Right lobe of liver (tissue), 6 donors: Measurements from ENCODE around the gene CPN2. TPM values are rescaled to one million over a fixed set of nuclear protein-coding genes. Genes with fewer than 3 reads are reported as not detected.

ENCODE experiments used
- ATAC-seq, 4 donors: fragments of 200-7000 bp; cut with Tn5 transposase; one replicate each; pipeline ENCODE4 v1.9.1; 2020; ENCODE audit warnings: mild to moderate bottlenecking in 4 of 4, moderate library complexity in 4 of 4
- DNase-seq, 3 donors: peaks; one replicate each; pipeline ENCODE4 v3.0.0-alpha.2; 2020
- H3K27ac ChIP-seq, 3 donors: fragments of 200-600 bp; one replicate each; pipeline ENCODE4 v1.8.0; 2022
- H3K27me3 ChIP-seq, 2 donors: fragments of 200-600 bp; one replicate each; pipeline ENCODE4 v1.8.0; 2022
- H3K36me3 ChIP-seq, 4 donors: fragments of 200-600 bp; sonication (generic) in 1 of 4; one replicate each; pipeline versions ENCODE4 v1.5.1 to v1.8.0; 2017 to 2022; ENCODE audit warnings: control low read depth in 1 of 4
- H3K4me1 ChIP-seq, 4 donors: fragments of 200-600 bp; sonication (generic) in 1 of 4; one replicate each; pipeline versions ENCODE4 v1.5.1 to v1.8.0; 2017 to 2022; ENCODE audit warnings: control low read depth in 1 of 4
- H3K4me3 ChIP-seq, 3 donors: fragments of 200-600 bp; one replicate each; pipeline ENCODE4 v1.8.0; 2022
- H3K9me3 ChIP-seq, 4 donors: fragments of 200-600 bp; sonication (generic) in 1 of 4; one replicate each; pipeline versions ENCODE4 v1.5.1 to v1.8.0; 2017 to 2022; ENCODE audit warnings: control low read depth in 1 of 4
- POLR2A ChIP-seq: fragments of 450-650 bp; IDR thresholded peaks from one replicate; pipeline ENCODE4 v1.6.1; 2017; ENCODE audit warnings: antibody characterized with exemption, mild to moderate bottlenecking
- WGBS: methylation state at CpG from one replicate; pipeline ENCODE4 v1.1.6; 2018; ENCODE audit warnings: low coverage, low lambda C conversion rate; ENCODE audit not compliant: insufficient coverage; ENCODE audit errors: missing lambda C conversion rate; 5-methylcytosine and 5-hydroxymethylcytosine counted together
- intact Hi-C, 2 donors: fragments of 100-400 bp; cut with DNase I; formaldehyde crosslinking; loops; one replicate each; pipeline versions ENCODE4 v1.11.2 to v1.14.1; 2022
- total RNA-seq, 6 experiments: library from RNA; depleted of rRNA in 2 of 6; stranded (reverse); fragments of >200 nt in 2 of 6; fragmentation: NEBNext Ultra II Directional in 3 of 6; extraction: Animal tissue kit (Norgen Biotek cat#: 25700) in 3 of 6; gene quantifications; one replicate each; pipeline versions ENCODE4 v1.1.0 to v1.2.4, GENCODE V29; 2016 to 2023
- TF ChIP-seq, protein P1 (sequence below), 4 donors: fragments of 200-600 bp in 3 of 4; fragments of 450-650 bp in 1 of 4; IDR thresholded peaks; one replicate each; pipeline versions ENCODE4 v1.5.1 to v1.8.0; 2016 to 2022; ENCODE audit warnings: antibody characterized with exemption in 4 of 4, mild to moderate bottlenecking in 2 of 4
- donor health status: DM: no; HTN: yes; CAD: no.
- donor health status: DM: no; HTN: no; CAD: no.
- donor health status: DM: no; HTN: no; CAD: no.
- donor health status: DM: no; HTN: yes; CAD: no.
- donor health status: DM: no; HTN: yes; CAD: no.

CPN2 gene
- total RNA-seq, 6 experiments from 2014 or later: 173 to 307 (median 202) TPM

DNA sequence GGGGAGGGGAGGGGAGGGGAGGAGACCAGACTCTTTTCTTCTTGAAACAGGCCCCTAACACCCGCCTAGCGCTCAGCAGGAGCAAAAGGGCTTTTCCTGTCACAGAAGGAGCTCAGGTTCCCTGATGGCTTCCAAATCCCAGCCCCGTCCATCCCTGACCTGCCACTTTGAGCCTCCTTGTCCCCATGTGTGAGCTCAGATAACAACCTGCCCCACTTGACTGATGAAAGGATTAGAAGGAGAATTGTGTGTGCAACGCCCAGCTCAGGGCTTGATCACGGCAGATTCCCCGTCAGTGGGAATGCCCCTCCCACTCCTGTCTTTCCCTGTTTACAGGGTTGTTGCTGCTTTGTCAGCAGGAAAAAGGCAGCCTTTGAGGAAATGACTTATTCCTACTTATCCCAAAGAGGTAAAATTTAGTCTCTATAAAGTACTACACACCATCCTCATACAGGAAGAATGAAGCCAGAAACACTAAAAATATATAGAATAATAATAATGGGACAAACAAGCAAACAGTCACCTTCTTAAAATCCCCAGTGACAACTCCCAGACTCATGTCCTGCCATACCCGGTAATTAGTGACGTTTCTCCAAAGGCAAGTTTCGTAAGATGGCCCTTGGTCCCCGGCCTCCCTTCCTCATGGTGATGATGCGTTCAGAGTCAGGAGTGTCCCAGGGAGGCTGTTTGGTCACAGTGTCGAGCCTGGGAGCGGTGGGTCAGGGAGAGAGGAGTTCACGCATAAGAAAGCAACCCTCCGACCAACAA is 24.5 kb upstream of the CPN2 start:
- H3K9me3 ChIP-seq: no peaks in the 10 kb centered on the region
- H3K27me3 ChIP-seq: no peaks in the 10 kb centered on the region
- H3K27ac ChIP-seq: no peak overlapping the region
- H3K36me3 ChIP-seq: no peaks in the 10 kb centered on the region
- H3K4me3 ChIP-seq: no peak overlapping the region
- DNase-seq (no peak), ATAC-seq (peak; percentile 42 to 61 (median 52))
- TF ChIP-seq POLR2A: no peak
- TF ChIP-seq, protein P1, sequence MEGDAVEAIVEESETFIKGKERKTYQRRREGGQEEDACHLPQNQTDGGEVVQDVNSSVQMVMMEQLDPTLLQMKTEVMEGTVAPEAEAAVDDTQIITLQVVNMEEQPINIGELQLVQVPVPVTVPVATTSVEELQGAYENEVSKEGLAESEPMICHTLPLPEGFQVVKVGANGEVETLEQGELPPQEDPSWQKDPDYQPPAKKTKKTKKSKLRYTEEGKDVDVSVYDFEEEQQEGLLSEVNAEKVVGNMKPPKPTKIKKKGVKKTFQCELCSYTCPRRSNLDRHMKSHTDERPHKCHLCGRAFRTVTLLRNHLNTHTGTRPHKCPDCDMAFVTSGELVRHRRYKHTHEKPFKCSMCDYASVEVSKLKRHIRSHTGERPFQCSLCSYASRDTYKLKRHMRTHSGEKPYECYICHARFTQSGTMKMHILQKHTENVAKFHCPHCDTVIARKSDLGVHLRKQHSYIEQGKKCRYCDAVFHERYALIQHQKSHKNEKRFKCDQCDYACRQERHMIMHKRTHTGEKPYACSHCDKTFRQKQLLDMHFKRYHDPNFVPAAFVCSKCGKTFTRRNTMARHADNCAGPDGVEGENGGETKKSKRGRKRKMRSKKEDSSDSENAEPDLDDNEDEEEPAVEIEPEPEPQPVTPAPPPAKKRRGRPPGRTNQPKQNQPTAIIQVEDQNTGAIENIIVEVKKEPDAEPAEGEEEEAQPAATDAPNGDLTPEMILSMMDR (IDR thresholded peaks at IDR 0.05): no peak
- no peaks in the 10 kb centered on the region for H3K4me1 ChIP-seq
- intact Hi-C loops: no loop called here
- 43% methylated on average over 12 of the region's 15 CpGs for WGBS

DNA sequence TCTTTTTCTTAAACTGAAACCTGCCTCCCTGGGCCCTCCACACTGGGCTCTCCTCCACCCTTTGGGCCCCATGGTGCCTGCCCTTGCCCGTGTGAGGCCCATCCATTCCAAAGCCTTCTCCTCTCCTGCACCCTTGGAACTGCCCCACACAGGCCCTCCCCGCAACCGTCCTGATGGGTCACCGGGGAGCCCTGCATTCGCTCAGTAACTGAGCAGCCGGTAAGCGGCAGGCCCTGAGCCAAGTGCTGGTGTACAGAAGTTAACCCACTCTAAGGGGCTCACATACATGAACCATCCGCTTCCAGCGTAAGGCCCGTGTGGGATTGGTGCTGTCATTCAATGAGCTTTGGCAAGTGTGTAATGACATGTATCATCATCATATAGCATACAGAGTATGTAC is 23.8 kb upstream of the CPN2 start:
- 90% methylated on average over 10 of the region's 10 CpGs for WGBS
- no peak for ATAC-seq
- no peaks in the 10 kb centered on the region for H3K9me3 ChIP-seq

DNA sequence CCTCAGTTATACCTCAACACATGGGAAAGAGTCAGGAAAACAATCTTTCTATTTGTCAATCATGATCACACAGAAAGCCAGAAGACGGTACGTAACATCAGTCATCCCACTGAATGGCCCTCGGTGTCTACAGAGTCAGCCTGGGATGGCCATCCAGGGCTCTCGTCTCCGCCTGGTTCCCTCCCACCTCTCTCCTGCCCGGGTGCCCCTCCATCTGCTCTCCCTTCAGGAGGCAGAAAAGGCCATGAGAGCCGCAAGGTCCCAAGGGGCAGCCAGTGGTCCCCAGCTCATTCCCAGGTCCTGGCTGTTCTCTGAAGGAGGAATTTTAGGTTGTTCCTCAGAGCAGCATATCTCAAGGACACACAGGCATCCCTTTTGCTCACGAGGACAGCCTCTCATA is 22.8 kb upstream of the CPN2 start:
- ATAC-seq (no peak), DNase-seq (no peak)
- intact Hi-C loops: no loop called here
- Histone ChIP-seq H3K27me3 (no peaks in the 10 kb centered on the region), H3K4me1 (no peaks in the 10 kb centered on the region), H3K27ac (no peak overlapping the region), H3K36me3 (no peaks in the 10 kb centered on the region), H3K9me3 (no peaks in the 10 kb centered on the region), H3K4me3 (no peak overlapping the region)
- TF ChIP-seq, protein P1 (IDR thresholded peaks at IDR 0.05): no peak
- no peak for TF ChIP-seq POLR2A
- 63% methylated on average over 5 of the region's 8 CpGs for WGBS

More for the DNA sequence above, 23.8 kb upstream of the CPN2 start:
- H3K27me3 ChIP-seq: no peaks in the 10 kb centered on the region
- no peak overlapping the region for H3K27ac ChIP-seq
- H3K4me3 ChIP-seq: no peak overlapping the region
- no peak for DNase-seq
- H3K36me3 ChIP-seq: no peaks in the 10 kb centered on the region
- TF ChIP-seq, protein P1 (IDR thresholded peaks at IDR 0.05): no peak
- TF ChIP-seq POLR2A: no peak
- H3K4me1 ChIP-seq: no peaks in the 10 kb centered on the region
- intact Hi-C loops: no loop called here

DNA sequence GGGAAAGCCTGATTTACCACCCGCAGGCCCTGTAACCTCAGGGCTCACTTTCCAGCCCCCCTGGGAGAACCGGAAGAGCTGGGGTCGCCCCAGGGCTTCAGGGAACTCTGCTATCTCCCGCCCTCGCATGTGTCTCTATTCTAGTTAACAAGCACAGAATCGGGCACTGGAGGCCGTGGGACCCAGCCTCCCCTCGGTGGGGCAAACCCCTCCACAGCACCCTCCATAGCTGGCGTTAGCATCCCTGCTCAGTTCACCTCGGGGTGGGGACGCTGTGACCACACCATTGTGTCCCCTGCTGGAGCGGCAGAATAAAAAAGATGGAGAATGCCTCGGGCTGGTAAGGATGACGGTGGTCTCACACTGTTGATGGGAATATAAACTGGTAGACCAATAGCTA is 21.9 kb upstream of the CPN2 start:
- ATAC-seq: no peak
- TF ChIP-seq, protein P1 (IDR thresholded peaks at IDR 0.05): no peak
- no peak for TF ChIP-seq POLR2A
- H3K9me3 ChIP-seq: no peaks in the 10 kb centered on the region
- H3K36me3 ChIP-seq: no peaks in the 10 kb centered on the region
- H3K4me3 ChIP-seq: no peak overlapping the region
- intact Hi-C loops: no loop called here
- H3K27ac ChIP-seq: no peak overlapping the region
- no peaks in the 10 kb centered on the region for H3K4me1 ChIP-seq
- 85% methylated on average over 7 of the region's 14 CpGs for WGBS
- no peaks in the 10 kb centered on the region for H3K27me3 ChIP-seq
- no peak for DNase-seq
